Endothelial cell of hepatic sinusoid (primary cell): Measurements from ENCODE around the gene COPS7B.

Source experiments
- in situ Hi-C: cut with HindIII; loops from 2 replicates; pipeline ENCODE4 v1.10.0; 2017; ENCODE audit warnings: low sequenced_read_pairs

The COPS7B gene

GRCh38 chr2:231786177-231786916 is at the start of gene COPS7B:
Gene COPS7B, plus strand, starts transcription at chr2:231786445. Its CDS starts 2,126 bp downstream, at chr2:231788571.
- in situ Hi-C loops: no loop called here

GRCh38 chr2:231737761-231738160 is 48.5 kb upstream of the COPS7B start:
- in situ Hi-C loops: no loop called here

- in situ Hi-C loops: no loop called here
Measured at GRCh38 chr2:231743376-231744116, 42.7 kb upstream of the COPS7B start.

GRCh38 chr2:231745303-231746038 is 40.8 kb upstream of the COPS7B start:
- in situ Hi-C loops: loop anchor here (5.0 kb wide), 1 partner anchor 63 kb away; no protein-coding TSS in a partner anchor

DNA sequence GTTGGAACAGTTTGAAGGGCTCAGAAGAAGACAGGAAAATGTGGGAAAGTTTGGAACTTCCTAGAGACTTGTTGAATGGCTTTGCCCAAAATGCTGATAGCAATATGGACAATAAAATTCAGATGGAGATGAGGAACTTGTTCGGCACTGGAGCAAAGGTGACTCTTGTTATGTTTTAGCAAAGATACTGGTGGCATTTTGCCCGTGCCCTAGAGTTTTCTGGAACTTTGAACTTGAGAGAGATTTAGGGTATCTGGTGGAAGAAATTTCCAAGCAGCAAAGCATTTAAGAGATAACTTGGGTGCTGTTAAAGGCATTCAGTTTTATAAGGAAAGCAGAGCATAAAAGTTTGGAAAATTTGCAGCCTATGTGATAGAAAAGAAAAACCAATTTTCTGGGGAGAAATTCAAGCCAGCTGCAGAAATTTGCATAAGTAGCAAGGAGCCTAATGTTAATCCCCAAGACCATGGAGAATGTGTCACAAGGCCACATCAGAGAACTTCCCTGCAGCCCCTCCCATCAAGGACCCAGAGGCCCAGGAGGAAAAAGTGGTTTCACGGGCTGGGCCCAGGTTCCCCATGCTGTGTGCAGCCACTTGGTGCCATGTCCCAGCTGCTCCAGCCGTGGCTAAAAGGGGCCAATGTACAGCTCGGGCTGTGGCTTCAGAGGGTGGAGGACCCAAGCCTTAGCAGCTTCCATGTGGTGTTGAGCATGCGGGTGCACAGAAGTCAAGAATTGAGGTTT is 37.9 kb upstream of the COPS7B start:
- in situ Hi-C loops: loop anchor here (5.0 kb wide), 1 partner anchor 66 kb away; no protein-coding TSS in a partner anchor

DNA sequence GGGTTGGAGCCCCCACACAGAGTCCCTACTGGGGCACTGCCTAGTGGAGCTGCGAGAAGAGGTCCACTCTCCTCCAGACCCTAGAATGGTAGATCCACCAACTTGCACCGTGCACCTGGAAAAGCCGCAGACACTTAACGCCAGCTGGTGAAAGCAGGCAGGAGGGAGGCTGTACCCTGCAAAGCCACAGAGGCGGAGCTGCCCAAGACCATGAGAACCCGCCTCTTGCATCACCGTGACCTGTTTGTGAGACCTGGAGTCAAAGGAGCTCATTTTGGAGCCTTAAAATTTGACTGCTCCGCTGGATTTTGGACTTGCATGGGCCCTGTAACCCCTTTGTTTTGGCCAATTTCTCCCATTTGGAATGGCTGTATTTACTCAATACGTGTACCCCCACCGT is 37.2 kb upstream of the COPS7B start:
- in situ Hi-C loops: loop anchor here (5.0 kb wide), 1 partner anchor 67 kb away; no protein-coding TSS in a partner anchor

DNA sequence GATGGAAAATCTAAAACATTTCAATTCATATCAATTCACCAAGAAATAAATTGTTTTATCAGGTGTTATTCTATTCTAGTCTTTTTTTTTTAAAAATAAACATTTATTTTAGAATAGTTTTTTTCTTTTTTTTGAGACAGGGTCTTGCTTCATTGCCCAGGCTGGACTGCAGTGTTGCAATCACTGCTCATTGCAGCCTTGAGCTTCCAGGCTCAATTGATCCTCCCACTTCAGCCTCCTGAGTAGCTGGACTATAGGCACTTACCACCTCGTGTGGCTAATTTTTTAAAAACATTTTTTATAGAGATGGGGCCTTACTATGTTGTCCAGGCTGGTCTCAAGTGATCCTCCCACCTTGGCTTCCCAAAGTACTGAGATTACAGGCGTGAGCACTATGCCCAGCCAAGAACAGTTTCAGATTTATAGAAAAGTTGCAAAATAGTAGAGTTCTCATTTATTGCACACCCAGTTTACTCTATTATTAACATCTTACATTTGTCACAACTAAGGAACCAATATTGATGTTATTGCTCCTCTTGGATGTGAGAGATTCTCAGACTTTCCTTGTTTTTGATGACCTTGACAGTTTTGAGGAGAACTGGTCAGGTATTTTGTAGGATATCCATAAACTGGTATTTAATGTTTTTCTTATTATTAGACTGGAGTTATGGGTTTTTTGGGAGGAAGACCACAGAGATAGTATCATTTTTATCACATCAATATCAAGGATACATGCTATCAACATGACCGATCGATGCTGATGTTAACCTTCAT is 35.0 kb upstream of the COPS7B start:
- in situ Hi-C loops: no loop called here

DNA sequence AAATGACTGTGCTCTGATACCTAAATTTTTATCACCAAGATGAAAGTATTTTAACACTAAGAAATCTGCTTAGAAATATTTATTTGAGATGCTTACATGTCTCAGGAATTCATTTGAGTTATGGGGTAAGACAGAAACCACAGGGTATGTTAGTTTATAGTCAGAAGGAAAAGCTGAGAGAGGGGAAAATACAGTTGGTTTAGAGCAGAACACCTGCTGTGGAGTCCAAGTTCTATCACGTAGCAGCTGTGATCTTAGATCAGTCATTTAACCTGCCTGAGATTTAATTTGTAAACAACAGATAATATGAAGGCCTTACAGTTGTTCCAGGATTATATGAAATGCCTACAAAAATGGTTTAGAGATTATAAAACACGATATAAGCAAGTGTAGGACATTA is 34.2 kb upstream of the COPS7B start:
- in situ Hi-C loops: no loop called here

- in situ Hi-C loops: no loop called here
Measured at GRCh38 chr2:231761735-231762134, 24.5 kb upstream of the COPS7B start.

DNA sequence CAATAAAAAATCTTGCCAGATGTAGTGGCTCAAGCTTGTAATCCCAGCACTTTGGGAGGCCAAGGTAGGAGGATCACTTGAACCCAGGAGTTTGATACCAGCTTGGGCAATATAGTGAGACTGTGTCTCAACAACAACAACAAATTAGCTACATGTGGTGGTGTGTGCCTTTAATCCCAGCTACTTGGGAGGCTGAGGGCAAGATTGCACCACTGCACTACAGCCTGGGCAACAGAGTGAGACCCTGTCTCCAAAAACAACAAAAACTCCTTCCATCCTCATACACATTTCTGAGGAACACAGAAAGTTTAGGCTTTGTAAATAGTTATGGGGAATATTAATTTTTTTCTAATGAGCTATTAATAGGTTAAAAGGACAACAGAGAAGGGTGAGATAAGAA is 22.1 kb upstream of the COPS7B start:
- in situ Hi-C loops: no loop called here

DNA sequence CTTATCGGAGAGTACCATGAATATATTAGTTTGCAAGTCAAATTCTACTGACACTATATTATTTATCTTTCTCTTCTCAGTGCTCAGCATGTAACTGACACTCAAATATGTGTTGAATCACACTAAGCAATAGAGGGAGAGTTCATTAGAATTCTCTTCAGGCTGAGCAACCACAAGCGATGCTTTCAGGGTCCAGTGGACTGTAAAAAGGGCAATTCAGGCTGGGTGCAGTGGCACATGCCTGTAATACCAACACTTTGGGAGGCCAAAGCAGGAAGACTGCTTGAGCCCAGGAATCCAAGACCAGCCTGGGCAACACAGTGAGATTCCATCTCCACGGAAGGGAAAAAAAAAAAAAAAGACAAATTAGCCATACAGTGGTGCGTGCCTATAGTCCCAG is 21.5 kb upstream of the COPS7B start:
- in situ Hi-C loops: no loop called here

GRCh38 chr2:231765496-231765929 is 20.7 kb upstream of the COPS7B start:
- in situ Hi-C loops: no loop called here

GRCh38 chr2:231769170-231770136 is 16.8 kb upstream of the COPS7B start:
- in situ Hi-C loops: no loop called here

DNA sequence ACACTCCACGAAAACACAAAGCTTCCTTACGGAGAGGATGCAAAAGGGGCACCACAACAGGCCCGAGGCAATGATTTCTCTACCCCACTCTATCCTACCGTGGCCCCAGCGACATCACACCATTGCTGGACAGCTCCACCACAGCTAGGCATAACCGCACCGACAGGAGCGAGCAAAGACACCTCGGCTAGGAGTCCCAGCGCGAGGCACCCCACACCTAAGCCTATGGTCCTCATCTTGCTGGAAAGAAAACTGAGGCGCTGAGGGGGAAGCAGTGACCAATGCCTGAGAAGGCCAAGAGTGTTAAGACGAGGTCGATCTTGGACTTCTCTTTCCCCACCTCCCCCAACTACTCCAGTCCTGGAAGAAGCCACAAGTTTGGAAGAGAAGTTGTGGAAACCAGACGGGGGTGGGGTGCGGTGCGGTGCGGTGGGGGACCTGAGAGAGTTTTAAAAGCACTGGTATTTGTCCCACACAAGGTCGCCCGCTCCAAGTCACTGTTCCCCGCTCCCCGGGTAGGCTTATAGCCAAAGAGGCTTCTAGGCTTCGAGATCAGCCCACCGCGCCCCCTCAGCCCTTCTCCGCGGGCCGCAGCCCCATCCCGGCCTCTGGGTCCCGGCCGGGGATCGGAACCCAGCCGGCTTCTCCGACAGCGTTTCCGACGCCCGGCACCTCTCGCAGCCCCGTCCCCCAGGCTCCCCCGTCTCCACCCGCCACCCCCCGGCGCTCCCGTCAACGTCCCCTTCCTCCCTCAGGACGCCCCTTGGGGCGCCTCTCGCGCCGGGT is 5.9 kb upstream of the COPS7B start:
- in situ Hi-C loops: no loop called here

- in situ Hi-C loops: no loop called here
Measured at GRCh38 chr2:231780909-231781797, 5.1 kb upstream of the COPS7B start, which contains the start of gene PDE6D. Gene PDE6D, minus strand, starts transcription at chr2:231781282. Its CDS starts 168 bp downstream, at chr2:231781114.

DNA sequence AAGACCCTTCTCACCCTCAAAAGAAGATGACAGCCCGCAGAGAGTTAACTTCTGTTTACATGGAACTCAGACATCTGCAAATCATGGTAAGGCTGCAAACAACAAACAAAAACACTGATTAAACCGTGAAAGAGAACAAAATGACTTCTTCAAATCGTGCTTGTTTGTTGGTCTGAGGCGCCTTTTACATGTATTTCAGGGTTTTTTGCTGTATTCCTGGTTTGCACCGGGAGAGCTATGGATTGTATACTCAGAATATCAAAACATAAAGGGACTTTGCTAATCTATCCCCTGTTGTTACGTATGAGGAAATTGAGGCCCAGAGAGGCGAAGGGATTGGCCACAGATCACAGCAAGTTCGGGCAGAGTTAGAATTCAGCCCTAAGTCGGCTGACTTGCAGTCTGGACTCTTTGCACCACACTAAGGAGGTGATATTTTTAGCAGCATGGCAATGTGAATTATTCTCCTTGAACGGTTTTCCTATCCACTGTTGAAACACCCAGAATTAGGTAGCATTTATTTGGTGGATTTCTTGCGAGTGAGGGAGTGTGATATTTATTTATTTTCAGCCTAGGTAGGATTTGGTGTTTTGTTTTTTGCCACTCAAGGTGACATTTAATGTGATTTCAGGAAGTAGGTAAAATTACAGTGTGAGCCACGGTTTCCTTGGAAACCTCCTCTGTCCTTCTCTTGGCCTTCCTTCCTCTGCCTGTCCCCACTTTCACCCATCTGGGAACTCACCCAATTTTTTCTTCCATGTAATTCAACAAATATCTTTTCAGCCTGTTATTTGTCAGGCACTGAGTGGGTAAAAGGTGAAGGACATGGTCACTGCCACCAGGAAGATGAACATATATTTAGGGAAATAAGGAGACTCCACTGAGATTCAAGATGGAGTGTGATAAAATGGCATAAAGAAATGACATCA is 4.2 kb upstream of the COPS7B start:
- in situ Hi-C loops: no loop called here
